RWPE2 (cell line): ENCODE data around the gene HS3ST2.

ENCODE experiments used
- ATAC-seq: fragments of 200-7000 bp; cut with Tn5 transposase; 3 replicates; pipeline ENCODE4 v1.9.1; 2021; ENCODE audit warnings: low read depth
- DNase-seq: peaks from one replicate; pipeline ENCODE4 v3.0.0-alpha.2; 2020; ENCODE audit warnings: low spot score
- H3K27ac ChIP-seq: fragments of 450-650 bp; 2 replicates; pipeline ENCODE4 v1.5.1; 2017; ENCODE audit warnings: mild to moderate bottlenecking; ENCODE audit not compliant: poor library complexity, severe bottlenecking
- H3K27me3 ChIP-seq: fragments of 250-450 bp; sonication (Bioruptor Pico); 2 replicates; pipeline ENCODE4 v1.5.1; 2021; ENCODE audit warnings: mild to moderate bottlenecking, moderate library complexity; ENCODE audit not compliant: insufficient read depth, poor library complexity, severe bottlenecking
- H3K36me3 ChIP-seq: fragments of 250-450 bp; sonication (Bioruptor Pico); 2 replicates; pipeline ENCODE4 v1.5.1; 2020; ENCODE audit warnings: low read depth, mild to moderate bottlenecking, moderate library complexity
- H3K4me1 ChIP-seq: fragments of 250-450 bp; sonication (Bioruptor Pico); 2 replicates; pipeline ENCODE4 v1.5.1; 2021; ENCODE audit warnings: mild to moderate bottlenecking, moderate library complexity; ENCODE audit not compliant: insufficient read depth, poor library complexity, severe bottlenecking
- H3K4me3 ChIP-seq: fragments of 250-450 bp; sonication (Bioruptor Pico); 2 replicates; pipeline ENCODE4 v1.5.1; 2021; ENCODE audit warnings: mild to moderate bottlenecking, moderate library complexity; ENCODE audit not compliant: severe bottlenecking
- H3K9me3 ChIP-seq: fragments of 250-450 bp; sonication (Bioruptor Pico); 2 replicates; pipeline ENCODE4 v1.5.1; 2021; ENCODE audit warnings: mild to moderate bottlenecking, moderate library complexity; ENCODE audit not compliant: severe bottlenecking
- CTCF ChIP-seq: fragments of 450-650 bp; IDR thresholded peaks from one replicate; pipeline ENCODE4 v1.5.1; 2017; ENCODE audit warnings: mild to moderate bottlenecking, moderate library complexity; ENCODE audit not compliant: poor library complexity, severe bottlenecking

The HS3ST2 gene

GRCh38 chr16:22879466-22879865, 65.5 kb downstream of the HS3ST2 start:
- DNase-seq (no peak), ATAC-seq (no peak)
- H3K27me3 ChIP-seq, result no peaks in the 10 kb centered on the region
- no peaks in the 10 kb centered on the region for H3K4me1 ChIP-seq
- no peak overlapping the region for H3K27ac ChIP-seq
- no peak overlapping the region for H3K4me3 ChIP-seq
- no peak for TF ChIP-seq CTCF
- H3K9me3 ChIP-seq, result no peaks in the 10 kb centered on the region
- H3K36me3 ChIP-seq, result no peaks in the 10 kb centered on the region

- no peak overlapping the region for H3K27ac ChIP-seq
- DNase-seq, result no peak
- no peak overlapping the region for H3K4me3 ChIP-seq
- H3K27me3 ChIP-seq, result no peaks in the 10 kb centered on the region
- no peak for TF ChIP-seq CTCF
- H3K36me3 ChIP-seq, result no peaks in the 10 kb centered on the region
- H3K9me3 ChIP-seq, result no peaks in the 10 kb centered on the region
- no peak for ATAC-seq
- H3K4me1 ChIP-seq, result no peaks in the 10 kb centered on the region
These were observed 69.0 kb downstream of the HS3ST2 start for GRCh38 chr16:22882981-22883380.

- DNase-seq (no peak), ATAC-seq (no peak)
- no peak for TF ChIP-seq CTCF
- Histone ChIP-seq H3K4me3 (no peak overlapping the region), H3K27me3 (no peaks in the 10 kb centered on the region), H3K36me3 (no peaks in the 10 kb centered on the region), H3K27ac (no peak overlapping the region), H3K9me3 (no peaks in the 10 kb centered on the region), H3K4me1 (no peaks in the 10 kb centered on the region)
These were observed 72.0 kb downstream of the HS3ST2 start for GRCh38 chr16:22885951-22886350.

- no peaks in the 10 kb centered on the region for H3K27me3 ChIP-seq
- no peak for TF ChIP-seq CTCF
- H3K27ac ChIP-seq, result no peak overlapping the region
- H3K36me3 ChIP-seq, result no peaks in the 10 kb centered on the region
- no peaks in the 10 kb centered on the region for H3K4me1 ChIP-seq
- no peak for ATAC-seq
- H3K4me3 ChIP-seq, result no peak overlapping the region
- no peak for DNase-seq
- H3K9me3 ChIP-seq, result no peaks in the 10 kb centered on the region
These were observed 73.0 kb downstream of the HS3ST2 start for GRCh38 chr16:22886927-22887326.

- DNase-seq (no peak), ATAC-seq (no peak)
- Histone ChIP-seq H3K4me1 (no peaks in the 10 kb centered on the region), H3K36me3 (no peaks in the 10 kb centered on the region), H3K27me3 (no peaks in the 10 kb centered on the region), H3K27ac (no peak overlapping the region), H3K4me3 (no peak overlapping the region), H3K9me3 (no peaks in the 10 kb centered on the region)
- no peak for TF ChIP-seq CTCF
These were observed 73.5 kb downstream of the HS3ST2 start for GRCh38 chr16:22887445-22887844.
